GM19455 (cell line): ENCODE results near the gene IL2.
A peak's percentile ranks its signal among the peaks of the same experiment; 100 is the strongest.

Experiments used
- ATAC-seq: cut with Tn5 transposase; IDR thresholded peaks from one replicate; pipeline ENCODE4 v1.9.1; 2021; ENCODE audit not compliant: unreplicated experiment

The IL2 gene

DNA sequence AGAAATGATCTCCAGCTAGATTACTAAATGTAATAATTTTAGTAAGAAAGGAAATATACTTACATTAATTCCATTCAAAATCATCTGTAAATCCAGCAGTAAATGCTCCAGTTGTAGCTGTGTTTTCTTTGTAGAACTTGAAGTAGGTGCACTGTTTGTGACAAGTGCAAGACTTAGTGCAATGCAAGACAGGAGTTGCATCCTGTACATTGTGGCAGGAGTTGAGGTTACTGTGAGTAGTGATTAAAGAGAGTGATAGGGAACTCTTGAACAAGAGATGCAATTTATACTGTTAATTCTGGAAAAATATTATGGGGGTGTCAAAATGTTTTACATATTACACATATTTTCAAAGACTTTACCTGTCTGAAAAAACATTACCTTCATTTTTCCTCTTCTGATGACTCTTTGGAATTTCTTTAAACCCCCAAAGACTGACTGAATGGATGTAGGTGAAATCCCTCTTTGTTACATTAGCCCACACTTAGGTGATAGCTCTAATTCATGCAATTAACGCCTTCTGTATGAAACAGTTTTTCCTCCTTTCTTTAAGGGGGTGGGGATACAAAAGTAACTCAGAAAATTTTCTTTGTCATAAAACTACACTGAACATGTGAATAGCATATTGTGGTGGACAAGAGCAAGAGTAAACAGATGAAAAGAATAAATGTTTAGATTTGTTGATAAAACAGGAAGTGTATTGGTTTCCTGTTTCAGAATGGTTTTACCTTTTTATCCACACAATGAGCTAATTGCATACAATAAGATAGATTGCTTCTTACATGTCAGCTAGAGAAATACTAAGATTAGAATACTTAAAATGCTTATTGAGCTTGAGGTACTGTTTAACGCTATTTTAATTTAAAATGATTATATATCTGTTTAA, at the start of gene IL2:
TSS of gene IL2 (minus strand) at position 495 of the 886 bp plus-strand sequence. CDS start at position 210, 285 bp downstream.
- no peak for ATAC-seq

DNA sequence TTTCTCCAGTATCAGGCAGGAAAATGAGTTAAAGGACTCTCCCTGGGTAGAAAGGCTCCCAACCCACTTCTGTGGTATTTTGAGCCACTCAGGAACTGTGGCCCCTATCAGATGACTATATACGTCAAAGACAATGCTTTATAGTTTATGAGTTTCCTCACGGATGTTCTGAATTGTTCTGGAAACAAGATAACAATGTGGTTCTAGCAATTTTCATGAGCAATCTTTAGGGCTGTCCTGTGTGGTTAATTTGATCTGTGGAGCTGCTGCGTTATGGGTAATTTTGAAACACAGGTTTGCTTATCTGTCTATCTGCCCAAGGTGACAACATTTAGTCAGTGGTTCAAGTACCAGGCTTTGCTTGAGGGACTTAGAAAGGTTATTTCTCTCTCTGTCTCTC, 46.7 kb upstream of the IL2 start:
- ATAC-seq = no peak

DNA sequence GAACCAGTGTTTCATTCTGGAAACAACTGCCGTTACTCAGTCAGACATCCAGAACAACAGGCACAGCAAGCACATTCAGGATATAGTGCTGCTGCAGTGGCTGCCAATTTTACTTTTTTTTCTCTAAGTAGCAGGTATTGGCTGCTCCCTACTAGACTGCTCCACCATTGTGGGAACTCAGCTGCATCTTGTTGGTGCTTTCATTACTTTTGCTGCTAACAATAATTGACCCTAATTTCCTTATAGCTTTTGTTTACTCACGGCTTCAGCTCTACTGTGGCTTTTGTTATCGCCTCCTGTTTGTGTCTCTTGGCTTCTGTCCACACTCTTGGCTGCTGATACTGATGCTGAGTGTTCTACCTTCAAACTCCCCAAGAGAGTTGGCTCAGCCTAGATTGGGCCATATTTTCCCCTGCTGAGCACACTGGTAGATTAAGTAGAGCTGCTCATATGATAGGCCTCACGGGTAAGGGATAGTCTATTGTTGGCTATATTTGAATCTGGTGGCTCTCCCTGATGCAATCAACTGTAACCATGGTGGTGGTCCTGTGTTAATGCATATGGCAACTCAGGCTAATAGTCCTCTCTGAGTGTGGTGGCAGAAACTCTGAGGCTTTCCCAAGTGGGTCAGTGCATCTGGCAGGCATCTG, 44.5 kb upstream of the IL2 start:
- no peak for ATAC-seq

DNA sequence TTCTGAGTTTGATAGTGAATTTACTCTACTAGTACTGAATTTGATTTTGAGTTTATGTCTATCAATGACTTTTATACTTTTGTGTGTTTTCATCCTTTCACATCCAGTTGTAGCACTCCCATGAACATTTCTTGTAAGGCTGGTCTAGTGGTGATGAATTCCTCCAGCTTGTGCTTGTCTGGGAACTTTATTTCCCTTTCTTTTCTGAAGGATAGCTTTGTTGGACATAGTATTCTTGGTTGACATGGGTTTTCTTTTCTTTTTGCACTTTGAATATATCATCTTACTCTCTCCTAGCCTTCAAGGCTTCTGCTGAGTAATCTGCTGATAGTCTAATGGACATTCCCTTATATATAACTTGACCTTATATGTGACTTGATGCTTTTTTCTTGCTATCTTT, 32.5 kb upstream of the IL2 start:
- ATAC-seq = no peak

DNA sequence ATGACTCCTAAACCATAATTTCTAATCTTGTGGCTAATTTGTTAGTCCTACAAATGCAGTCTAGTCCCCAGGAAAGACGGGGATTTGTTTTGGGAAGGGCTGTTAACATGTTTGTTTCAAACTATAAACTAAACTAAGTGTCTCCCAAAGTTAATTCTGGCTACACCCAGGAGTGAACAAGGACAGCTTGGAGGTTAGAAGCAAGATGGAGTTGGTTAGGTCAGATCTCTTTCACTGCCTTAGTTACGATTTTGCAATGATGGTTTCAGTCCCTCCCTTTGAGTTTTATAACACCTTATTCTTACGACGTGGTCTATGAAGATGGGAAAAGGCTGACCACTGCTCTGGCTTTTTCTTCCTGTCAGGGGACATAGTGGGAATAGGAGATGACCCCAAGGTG, 27.0 kb upstream of the IL2 start:
- ATAC-seq = no peak

DNA sequence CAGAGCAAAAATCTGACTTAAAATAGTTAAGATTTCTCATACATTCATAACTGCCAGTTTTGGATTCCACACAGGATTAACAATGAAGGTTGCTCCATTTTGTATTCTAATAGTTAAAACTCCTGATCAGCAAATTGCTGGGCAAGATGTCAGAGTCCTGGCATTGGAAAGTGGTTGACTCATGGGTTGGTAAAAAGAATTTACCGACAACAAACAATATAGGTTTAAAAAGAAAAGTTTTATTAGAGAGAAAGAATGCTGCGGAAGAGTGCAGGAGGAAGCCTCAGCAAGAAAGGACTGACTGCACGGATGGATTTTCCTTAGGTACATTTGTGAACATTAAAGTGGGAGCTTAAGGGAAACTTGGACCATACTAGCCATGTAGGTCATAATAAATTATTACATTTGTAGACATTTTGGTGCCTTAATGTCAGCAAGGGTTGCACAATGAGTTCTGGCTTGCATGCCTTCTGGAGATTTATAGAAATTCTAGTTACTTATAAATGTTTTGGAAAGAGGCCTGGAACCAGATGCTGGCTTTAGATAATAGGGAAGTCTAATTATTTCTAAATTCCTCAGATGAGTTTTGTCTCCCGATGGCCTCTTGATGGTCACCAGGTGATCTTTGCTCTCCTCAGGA, 25.4 kb upstream of the IL2 start:
- no peak for ATAC-seq

DNA sequence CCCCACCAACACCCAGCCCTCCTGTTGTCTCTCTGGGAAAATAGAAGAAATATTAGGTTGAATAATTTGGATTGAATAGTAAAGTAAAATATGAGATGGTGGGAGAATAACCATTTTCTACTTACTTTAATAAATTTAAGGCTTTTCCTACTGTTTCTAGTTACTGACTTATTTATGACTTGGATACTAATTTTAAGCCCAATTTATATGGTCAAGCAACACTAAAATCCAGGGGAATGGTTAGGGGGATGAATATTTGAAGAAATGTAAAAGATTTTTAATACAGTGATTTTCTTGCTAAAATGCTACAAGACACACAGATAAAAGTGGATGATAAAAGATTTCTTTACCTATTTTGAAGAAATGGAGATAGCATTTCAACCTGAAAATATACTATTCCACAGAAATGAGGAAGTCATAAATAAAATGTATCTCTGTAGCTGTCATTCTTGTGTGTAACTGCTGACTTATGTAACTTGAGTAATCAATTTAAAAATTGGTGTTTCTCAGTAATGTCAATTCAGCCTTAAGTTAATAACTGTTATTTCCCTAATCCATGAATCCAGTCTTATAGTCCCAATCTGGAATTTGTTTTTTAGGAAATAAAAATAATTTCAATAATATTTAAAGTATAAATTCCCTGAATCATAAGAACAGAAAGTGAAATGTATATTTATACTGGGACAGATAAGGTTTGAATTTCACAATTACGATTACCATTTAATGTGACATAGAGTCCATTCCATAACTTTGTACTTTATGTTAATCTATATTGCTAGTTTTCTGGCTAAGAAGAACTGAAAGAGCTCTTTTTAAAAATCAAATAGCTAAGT, 24.3 kb upstream of the IL2 start:
- ATAC-seq = no peak

DNA sequence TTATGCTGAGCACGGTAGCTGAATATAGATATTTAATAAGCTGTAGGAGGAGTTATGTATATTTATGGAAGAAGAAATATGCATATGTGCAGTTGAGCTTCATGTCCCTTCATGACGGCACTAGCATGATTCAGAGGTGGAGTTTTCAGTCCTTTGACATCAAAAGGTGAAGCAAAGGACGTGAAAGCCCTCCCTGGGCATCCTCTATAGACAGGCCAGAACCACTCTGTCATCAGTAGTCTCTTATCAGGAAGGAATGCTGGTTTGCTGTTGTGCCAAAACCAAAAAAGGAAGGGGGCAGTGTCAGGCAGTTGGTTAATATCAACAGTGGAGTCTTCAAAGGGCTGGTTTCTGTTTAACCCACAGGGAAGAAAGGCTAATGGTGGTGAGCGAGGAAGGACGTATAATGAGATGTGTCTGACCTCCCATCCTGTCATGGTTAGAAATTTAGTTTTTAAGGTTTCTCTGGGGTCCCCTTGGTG, 23.5 kb upstream of the IL2 start:
- no peak for ATAC-seq

DNA sequence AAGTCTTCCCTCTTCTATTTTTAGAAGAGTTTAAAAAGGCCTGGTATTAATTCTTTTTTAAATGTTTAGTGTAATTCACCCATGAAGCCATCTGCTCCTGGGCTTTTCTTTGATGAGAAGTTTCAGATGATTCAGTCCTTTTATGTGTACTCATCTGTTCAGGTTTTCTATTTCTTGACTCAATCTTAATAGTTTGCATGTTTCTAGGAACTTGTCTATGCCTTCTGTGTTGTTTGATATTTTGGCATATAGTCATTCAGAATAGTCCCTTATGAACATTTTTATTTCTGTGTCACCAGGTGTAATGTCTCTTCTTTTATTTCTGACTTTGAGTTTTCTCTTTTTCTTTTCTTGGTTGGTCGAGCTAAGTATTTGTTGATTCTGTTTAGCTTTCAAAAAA, 20.2 kb upstream of the IL2 start:
- ATAC-seq = no peak

DNA sequence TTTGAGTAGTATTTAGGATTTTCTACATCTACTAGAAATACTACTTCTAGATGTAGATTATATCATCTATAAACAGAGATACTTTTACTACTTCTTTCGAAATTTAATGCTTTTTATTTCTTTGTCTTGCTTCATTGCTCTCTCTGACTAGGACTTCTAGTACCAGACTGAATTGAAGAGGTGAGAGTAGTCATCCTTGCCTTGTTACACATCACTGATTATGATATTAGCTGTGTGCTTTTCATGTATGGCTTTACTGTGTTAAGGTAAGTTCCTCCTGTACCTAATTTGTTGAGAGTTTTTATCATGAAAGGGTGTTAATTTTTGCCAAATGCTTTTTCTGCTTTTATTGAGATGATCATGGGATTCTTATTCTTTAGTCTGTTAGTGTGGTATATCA, 19.6 kb upstream of the IL2 start:
- ATAC-seq = no peak

DNA sequence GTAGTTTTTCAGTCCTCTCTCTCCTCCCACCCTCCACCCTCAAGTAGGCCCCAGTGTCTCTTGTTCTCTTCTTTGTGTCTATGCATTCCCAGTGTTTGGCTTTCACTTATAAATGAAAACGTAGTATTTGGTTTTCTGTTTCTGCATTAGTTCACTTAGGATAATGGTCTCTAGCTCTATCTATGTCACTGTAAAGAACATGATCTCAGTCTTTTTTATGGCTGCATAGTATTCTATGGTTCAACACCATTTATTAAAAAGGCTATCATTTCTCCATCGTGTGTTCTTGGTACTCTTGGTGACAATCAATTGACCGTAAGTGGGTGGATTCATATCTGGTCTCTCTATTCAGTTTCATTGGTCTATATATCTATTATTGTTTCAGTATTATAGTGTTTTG, 18.7 kb upstream of the IL2 start:
- ATAC-seq = no peak

DNA sequence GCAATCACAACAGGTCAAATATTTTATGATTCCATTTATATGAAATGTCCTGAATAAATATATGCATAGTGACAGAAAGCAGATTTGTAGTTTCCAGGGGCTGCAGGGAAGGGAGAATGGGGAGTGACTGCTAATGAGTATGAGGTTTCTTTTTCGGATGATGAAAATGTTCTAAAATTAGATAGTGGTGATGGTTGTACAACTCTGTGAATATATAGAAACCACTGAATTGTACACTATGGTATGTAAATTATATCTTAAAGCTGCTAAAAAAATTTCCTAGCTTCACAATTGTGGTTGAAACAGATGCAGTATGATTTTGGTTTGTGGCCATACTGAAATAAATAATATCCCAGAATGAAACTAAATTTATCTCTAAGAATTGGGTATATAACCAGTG, 12.9 kb upstream of the IL2 start:
- ATAC-seq = no peak

DNA sequence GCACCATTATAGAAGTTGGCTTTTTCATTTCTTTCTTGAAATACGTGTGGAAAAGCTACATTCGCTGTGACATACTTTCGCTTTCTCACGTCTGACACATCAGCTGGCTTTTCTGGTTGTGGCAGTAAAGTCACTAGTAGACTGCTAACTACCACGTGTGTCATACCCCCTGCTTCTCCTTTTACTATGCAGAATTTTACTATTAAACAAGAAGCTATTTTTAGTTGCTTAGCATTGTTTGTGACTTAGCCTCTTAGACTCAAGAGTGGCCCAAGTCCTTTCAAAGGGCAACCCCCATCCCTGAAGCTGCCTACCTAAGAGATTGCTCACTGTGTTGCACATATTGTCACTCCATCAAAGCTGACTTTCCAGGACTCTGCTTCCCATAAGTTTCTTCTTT, 2.1 kb upstream of the IL2 start:
- peak; percentile 66 for ATAC-seq

DNA sequence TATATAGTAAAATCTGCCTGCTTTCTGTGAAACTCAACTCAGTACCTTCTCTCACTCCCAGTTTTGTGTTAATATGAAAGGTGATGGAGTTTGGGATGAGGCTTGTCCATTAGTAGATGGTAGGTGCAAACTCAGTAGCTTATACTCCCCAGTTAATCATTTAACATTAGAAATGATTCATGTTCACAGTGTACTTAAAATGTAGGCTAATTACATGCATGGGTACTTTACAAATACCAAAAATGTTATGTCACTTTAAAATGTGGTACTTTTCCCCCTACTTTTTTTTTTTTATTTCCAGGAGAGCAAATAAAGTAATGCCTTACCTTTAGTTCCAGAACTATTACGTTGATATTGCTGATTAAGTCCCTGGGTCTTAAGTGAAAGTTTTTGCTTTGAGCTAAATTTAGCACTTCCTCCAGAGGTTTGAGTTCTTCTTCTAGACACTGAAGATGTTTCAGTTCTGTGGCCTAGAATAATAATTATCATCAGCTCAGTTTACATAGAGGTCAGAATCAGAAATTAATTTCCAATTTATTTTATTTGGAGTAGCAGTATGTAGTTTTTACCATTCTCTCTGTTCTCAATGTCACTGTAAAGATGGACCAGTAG, 3.0 kb downstream of the IL2 start:
- no peak for ATAC-seq

DNA sequence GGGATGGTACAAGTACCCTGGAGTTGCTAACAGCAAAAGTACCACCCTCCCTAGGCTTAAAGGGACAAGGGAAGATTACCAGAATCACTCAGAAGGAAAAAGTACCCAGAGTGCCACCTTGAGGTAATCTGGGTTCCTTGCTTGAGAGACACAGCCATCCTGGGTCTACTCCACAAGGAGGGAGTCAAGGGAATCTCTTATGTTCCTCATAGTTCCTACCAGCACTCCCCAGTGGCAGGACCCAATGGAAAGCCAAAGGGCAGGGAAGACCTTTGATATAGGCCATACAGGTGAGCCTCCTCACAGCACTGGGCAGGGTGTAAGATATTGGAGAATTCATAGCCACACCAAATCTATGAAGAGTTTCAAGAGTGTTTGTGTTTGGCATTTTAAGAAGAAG, 5.7 kb downstream of the IL2 start:
- ATAC-seq = no peak

DNA sequence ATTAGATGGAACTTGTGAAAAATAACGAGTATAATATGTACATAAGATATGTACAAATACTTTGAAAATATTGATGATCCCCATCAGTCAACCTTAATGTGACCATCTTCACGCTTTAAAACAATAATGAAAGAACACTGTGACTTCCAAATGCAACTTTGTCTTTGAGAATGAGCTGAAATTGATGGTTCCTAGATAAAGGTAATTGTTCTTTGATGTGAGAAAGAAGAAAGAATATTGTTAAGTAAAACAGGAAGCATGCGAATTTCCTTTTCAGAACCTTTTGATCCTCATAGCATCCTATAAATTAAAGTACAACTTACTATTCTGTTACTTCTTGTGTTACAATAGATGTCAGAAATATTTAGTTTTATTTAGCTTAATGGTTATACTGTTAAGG, 22.2 kb downstream of the IL2 start:
- no peak for ATAC-seq

DNA sequence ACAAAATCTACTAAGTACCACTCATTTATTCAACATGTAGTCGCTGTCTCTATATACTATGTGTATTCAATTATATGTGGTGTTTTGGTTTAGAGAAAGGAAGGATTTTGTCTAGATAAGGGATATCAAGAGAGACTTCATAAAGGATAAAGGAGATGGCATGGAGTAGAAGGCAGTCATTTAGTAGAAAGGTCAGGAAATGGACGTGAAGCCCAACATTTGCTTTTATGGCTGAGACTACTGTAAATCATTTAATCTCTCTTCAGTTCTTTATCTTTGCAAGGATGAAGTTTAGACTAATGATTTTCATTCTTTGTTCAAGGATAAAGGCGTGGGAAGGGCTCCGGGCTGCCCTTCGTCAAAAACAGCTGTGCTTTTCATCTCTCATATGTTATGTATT, 25.2 kb downstream of the IL2 start:
- ATAC-seq = no peak

DNA sequence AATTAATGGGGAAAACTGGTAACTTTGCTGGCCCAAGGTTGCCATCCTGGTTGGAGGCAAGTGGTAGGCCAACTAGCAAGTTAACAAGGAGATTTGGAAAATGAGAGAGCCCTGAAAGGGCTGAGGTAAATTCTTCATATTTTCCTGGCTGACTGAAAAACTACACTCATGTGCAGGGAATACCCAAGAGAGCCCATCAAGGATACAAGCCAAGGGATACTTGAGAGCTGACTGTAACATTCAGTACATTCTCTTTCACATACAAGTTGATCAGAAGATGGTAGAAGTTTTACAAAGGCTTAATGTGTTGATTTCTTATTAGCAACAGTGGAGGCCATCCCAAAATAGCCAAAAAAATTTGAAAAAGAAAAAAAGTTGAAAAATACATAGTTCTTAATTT, 33.3 kb downstream of the IL2 start:
- ATAC-seq = no peak

DNA sequence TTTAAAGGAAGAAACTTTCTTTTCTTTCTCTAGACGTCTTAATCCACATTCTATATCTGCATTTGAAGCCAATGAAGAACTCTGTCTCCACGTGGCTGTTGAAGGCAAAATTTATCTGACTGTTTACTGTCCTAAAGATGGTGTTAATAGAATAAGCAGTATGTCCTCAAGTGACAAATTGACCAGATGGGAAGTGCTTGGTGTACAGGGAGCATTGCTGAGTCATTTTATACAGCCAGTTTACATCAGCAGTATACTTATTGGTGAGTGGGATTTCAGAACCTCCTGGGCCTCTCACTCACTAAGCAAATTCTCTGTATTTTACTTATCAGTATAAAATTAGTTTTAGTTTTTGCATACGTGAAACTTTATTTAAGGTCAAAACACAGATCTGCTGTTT, 44.0 kb downstream of the IL2 start:
- ATAC-seq = peak; percentile 65

DNA sequence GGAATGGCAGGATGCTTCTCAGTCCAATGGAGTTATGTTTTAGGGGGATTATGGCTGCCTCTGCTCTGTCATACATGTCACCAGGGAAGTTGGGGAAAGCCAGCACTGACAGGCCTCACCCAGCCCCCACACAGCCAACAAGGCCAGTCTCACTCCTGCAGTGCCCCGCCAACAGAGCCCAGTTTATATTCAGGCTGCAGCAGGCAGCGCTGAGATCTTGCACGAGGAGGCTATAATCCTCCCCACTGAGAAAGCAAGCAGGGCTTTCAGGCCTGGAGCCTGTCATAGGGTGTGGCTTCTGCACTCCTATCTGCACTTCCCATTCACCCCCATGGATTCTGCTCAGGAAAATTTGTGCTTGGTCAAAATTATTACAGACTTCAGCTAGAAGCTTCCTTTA, 52.7 kb downstream of the IL2 start:
- no peak for ATAC-seq
